Upper lobe of right lung (tissue), 1 donor: Measurements from ENCODE around the gene TTC31. TPM values are rescaled to one million over a fixed set of nuclear protein-coding genes. Genes with fewer than 3 reads are reported as not detected.

ENCODE experiments used
- ATAC-seq: fragments of 200-7000 bp; cut with Tn5 transposase; one replicate; pipeline ENCODE4 v1.9.1; 2020; ENCODE audit warnings: mild to moderate bottlenecking, moderate library complexity
- DNase-seq: peaks from one replicate; pipeline ENCODE4 v3.0.0-alpha.2; 2020
- H3K27ac ChIP-seq: fragments of 200-600 bp; one replicate; pipeline ENCODE4 v1.8.0; 2022
- H3K27me3 ChIP-seq: fragments of 200-600 bp; one replicate; pipeline ENCODE4 v1.8.0; 2022; ENCODE audit warnings: mild to moderate bottlenecking
- H3K36me3 ChIP-seq: fragments of 200-600 bp; one replicate; pipeline ENCODE4 v1.8.0; 2022
- H3K4me1 ChIP-seq: fragments of 200-600 bp; one replicate; pipeline ENCODE4 v1.8.0; 2022
- H3K4me3 ChIP-seq: fragments of 200-600 bp; one replicate; pipeline ENCODE4 v1.8.0; 2022; ENCODE audit warnings: mild to moderate bottlenecking
- H3K9me3 ChIP-seq: fragments of 200-600 bp; one replicate; pipeline ENCODE4 v1.8.0; 2022
- CTCF ChIP-seq: fragments of 200-600 bp; IDR thresholded peaks from one replicate; pipeline ENCODE4 v1.8.0; 2022; ENCODE audit warnings: antibody characterized with exemption
- intact Hi-C: fragments of 100-400 bp; cut with DNase I; formaldehyde crosslinking; loops from one replicate; pipeline ENCODE4 v1.11.0; 2022
- total RNA-seq: library from RNA; stranded (reverse); fragmentation: NEBNext Ultra II Directional; extraction: Animal tissue kit (Norgen Biotek cat#: 25700); gene quantifications from one replicate; pipeline ENCODE4 v1.2.1, GENCODE V29; 2021
- donor health status: DM: no; HTN: yes; CAD: no; lungs with severe emphysema.

Gene TTC31
- total RNA-seq, 1 donor from 2014 or later, result 23.4 TPM

GRCh38 chr2:74525717-74526648 is 43.1 kb downstream of the TTC31 start, which contains the start of gene DQX1:
TSS of gene DQX1 (minus strand) at chr2:74526231. CDS start at chr2:74525729, 502 bp downstream.
- no peak for ATAC-seq
- Histone ChIP-seq H3K4me1 (peaks cover 15% of the 10 kb centered on the region), H3K27me3 (no peaks in the 10 kb centered on the region), H3K9me3 (no peaks in the 10 kb centered on the region), H3K27ac (no peak within 1 kb of the TSS), H3K4me3 (no peak within 1 kb of the TSS), H3K36me3 (peaks cover 22% of the 10 kb centered on the region)
- DNase-seq, result no peak
- intact Hi-C loops, result no loop called here
- TF ChIP-seq CTCF, result no peak

GRCh38 chr2:74526649-74527230 is 43.9 kb downstream of the TTC31 start:
- intact Hi-C loops, result no loop called here
- Histone ChIP-seq H3K4me3 (no peak overlapping the region), H3K9me3 (no peaks in the 10 kb centered on the region), H3K4me1 (peaks cover 22% of the 10 kb centered on the region), H3K36me3 (peaks cover 22% of the 10 kb centered on the region), H3K27ac (no peak overlapping the region), H3K27me3 (no peaks in the 10 kb centered on the region)
- no peak for DNase-seq
- ATAC-seq, result no peak
- no peak for TF ChIP-seq CTCF

GRCh38 chr2:74527741-74528140 is 44.9 kb downstream of the TTC31 start:
- Histone ChIP-seq H3K36me3 (peaks cover 28% of the 10 kb centered on the region), H3K27ac (no peak overlapping the region), H3K9me3 (no peaks in the 10 kb centered on the region), H3K27me3 (no peaks in the 10 kb centered on the region), H3K4me3 (no peak overlapping the region), H3K4me1 (peaks cover 24% of the 10 kb centered on the region)
- ATAC-seq (no peak), DNase-seq (no peak)
- TF ChIP-seq CTCF, result no peak
- intact Hi-C loops, result no loop called here

GRCh38 chr2:74528600-74529356 is 45.9 kb downstream of the TTC31 start:
- Histone ChIP-seq H3K4me1 (peaks cover 24% of the 10 kb centered on the region), H3K36me3 (peaks cover 37% of the 10 kb centered on the region), H3K9me3 (no peaks in the 10 kb centered on the region), H3K27ac (peak overlapping the region; percentile 95), H3K27me3 (no peaks in the 10 kb centered on the region), H3K4me3 (peak overlapping the region; percentile 99)
- no peak for TF ChIP-seq CTCF
- DNase-seq (no peak), ATAC-seq (peak; percentile 8)
- intact Hi-C loops, result no loop called here

GRCh38 chr2:74529357-74530238 is 46.7 kb downstream of the TTC31 start, which contains the start of the genes AUP1 and HTRA2:
TSS of gene AUP1 (minus strand) at chr2:74529706. CDS start at chr2:74529629, 77 bp downstream.
TSS of gene HTRA2 (plus strand) at chr2:74529933. CDS start at chr2:74530007, 74 bp downstream.
- ATAC-seq (peak; percentile 96), DNase-seq (peak; percentile 100)
- Histone ChIP-seq H3K4me1 (peaks cover 24% of the 10 kb centered on the region), H3K36me3 (peaks cover 40% of the 10 kb centered on the region), H3K9me3 (no peaks in the 10 kb centered on the region), H3K27ac (peak within 1 kb of the TSS; percentile 95), H3K27me3 (no peaks in the 10 kb centered on the region), H3K4me3 (peak within 1 kb of the TSS; percentile 99)
- TF ChIP-seq CTCF, result no peak
- intact Hi-C loops, result no loop called here
